ENCODE measurements around the gene BACH1. TPM values are rescaled to one million over a fixed set of nuclear protein-coding genes. Genes with fewer than 3 reads are reported as not detected.

BACH1 gene
- total RNA-seq, 1 experiment from 2014 or later: 20.0 TPM

DNA sequence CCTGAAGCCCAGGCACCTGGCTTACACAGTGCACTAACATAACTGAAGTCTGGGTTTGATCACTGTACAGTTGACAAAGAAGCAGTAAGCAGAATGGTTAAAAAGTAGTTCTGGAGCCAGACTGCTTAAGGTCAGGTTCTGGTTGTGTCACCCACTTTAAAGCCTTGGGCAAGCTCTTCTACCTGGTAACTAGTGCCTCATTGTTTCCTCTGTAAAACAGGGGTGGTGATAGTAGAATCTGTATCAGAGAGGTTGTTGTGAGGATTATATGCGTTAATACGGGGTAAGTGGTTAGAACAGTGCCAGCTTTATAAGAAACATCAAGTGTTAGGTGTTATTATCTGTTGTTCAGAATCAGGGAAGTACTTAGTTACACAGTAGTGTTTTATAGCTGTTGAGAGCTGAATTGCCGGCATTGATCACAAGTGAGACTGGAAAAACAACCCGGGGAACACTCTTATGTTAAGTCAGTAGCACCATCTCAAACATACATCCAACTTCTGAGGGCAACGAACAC lies 3.7 kb downstream of the BACH1 start:
- POLR2A ChIA-PET: no interaction called here
- Histone ChIP-seq H3K27ac (ENCODE audit: low read length) (no peak overlapping the region), H3K27me3 (ENCODE audit: control insufficient read depth, insufficient read depth, low read length) (no peaks in the 10 kb centered on the region), H3K4me1 (ENCODE audit: control insufficient read depth, insufficient read depth, low read length) (peaks cover 19% of the 10 kb centered on the region), H3K4me3 (ENCODE audit: low read depth in 2 of 2, low read length in 2 of 2) (no peak overlapping the region), H3K9me3 (ENCODE audit: control insufficient read depth, insufficient read depth, low read depth, low read length) (no peaks in the 10 kb centered on the region), H3K36me3 (ENCODE audit: control insufficient read depth, insufficient read depth, low read length) (no peaks in the 10 kb centered on the region)
- intact Hi-C loops (cut with micrococcal nuclease; ENCODE audit: unreplicated experiment): no loop called here
- CTCF ChIA-PET: no interaction called here
- DNase-seq (ENCODE audit: low read depth, low spot score) (no peak), ATAC-seq (no peak)
- no TSS peak for BruUV-seq (replicated peaks)
- in situ Hi-C loops (cut with HindIII; ENCODE audit: low pct_unique_long_range_greater_than_20kb, low sequenced_read_pairs): no loop called here
- TF ChIP-seq, protein P1, sequence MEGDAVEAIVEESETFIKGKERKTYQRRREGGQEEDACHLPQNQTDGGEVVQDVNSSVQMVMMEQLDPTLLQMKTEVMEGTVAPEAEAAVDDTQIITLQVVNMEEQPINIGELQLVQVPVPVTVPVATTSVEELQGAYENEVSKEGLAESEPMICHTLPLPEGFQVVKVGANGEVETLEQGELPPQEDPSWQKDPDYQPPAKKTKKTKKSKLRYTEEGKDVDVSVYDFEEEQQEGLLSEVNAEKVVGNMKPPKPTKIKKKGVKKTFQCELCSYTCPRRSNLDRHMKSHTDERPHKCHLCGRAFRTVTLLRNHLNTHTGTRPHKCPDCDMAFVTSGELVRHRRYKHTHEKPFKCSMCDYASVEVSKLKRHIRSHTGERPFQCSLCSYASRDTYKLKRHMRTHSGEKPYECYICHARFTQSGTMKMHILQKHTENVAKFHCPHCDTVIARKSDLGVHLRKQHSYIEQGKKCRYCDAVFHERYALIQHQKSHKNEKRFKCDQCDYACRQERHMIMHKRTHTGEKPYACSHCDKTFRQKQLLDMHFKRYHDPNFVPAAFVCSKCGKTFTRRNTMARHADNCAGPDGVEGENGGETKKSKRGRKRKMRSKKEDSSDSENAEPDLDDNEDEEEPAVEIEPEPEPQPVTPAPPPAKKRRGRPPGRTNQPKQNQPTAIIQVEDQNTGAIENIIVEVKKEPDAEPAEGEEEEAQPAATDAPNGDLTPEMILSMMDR (IDR thresholded peaks at IDR 0.05): no peak
- TF ChIP-seq, protein P2, sequence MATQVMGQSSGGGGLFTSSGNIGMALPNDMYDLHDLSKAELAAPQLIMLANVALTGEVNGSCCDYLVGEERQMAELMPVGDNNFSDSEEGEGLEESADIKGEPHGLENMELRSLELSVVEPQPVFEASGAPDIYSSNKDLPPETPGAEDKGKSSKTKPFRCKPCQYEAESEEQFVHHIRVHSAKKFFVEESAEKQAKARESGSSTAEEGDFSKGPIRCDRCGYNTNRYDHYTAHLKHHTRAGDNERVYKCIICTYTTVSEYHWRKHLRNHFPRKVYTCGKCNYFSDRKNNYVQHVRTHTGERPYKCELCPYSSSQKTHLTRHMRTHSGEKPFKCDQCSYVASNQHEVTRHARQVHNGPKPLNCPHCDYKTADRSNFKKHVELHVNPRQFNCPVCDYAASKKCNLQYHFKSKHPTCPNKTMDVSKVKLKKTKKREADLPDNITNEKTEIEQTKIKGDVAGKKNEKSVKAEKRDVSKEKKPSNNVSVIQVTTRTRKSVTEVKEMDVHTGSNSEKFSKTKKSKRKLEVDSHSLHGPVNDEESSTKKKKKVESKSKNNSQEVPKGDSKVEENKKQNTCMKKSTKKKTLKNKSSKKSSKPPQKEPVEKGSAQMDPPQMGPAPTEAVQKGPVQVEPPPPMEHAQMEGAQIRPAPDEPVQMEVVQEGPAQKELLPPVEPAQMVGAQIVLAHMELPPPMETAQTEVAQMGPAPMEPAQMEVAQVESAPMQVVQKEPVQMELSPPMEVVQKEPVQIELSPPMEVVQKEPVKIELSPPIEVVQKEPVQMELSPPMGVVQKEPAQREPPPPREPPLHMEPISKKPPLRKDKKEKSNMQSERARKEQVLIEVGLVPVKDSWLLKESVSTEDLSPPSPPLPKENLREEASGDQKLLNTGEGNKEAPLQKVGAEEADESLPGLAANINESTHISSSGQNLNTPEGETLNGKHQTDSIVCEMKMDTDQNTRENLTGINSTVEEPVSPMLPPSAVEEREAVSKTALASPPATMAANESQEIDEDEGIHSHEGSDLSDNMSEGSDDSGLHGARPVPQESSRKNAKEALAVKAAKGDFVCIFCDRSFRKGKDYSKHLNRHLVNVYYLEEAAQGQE (IDR thresholded peaks at IDR 0.05; ENCODE audit: insufficient read depth in 1 of 2, low read depth in 2 of 2, low read length in 1 of 2): no peak
- no peak for TF ChIP-seq POLR2AphosphoS5 (IDR thresholded peaks at IDR 0.05; ENCODE audit: low read depth, low read length)
- no peak for TF ChIP-seq TCF7L2 (IDR thresholded peaks at IDR 0.05; ENCODE audit: low read depth, low read length)
- no peak for TF ChIP-seq SIN3A (IDR thresholded peaks at IDR 0.05; ENCODE audit: borderline replicate concordance, insufficient read depth, low read depth, low read length)

DNA sequence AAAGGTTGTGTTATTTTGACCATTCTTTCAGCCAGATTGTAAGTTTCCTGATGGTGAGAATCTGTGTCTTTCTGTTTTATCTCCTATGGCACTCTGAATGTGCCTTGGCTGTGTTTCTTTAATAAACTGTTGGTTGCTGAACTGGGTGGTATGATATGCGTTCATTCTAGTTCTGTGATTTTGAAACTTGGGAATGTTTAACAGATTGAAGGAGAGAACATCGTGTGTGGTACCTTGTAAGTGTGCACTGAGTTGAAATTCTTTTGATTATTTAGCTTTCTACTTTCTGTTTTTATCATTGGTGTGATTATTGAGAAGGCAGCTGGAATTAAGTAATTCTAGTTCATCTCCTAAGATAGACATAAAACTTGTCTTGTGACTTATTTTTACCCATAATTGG lies 4.6 kb downstream of the BACH1 start:
- H3K36me3 ChIP-seq (ENCODE audit: control insufficient read depth, insufficient read depth, low read length): no peaks in the 10 kb centered on the region
- no peak for TF ChIP-seq SIN3A (IDR thresholded peaks at IDR 0.05; ENCODE audit: borderline replicate concordance, insufficient read depth, low read depth, low read length)
- TF ChIP-seq, protein P1 (IDR thresholded peaks at IDR 0.05): no peak
- no peak for TF ChIP-seq TCF7L2 (IDR thresholded peaks at IDR 0.05; ENCODE audit: low read depth, low read length)
- no peak for TF ChIP-seq POLR2AphosphoS5 (IDR thresholded peaks at IDR 0.05; ENCODE audit: low read depth, low read length)
- TF ChIP-seq, protein P2 (IDR thresholded peaks at IDR 0.05; ENCODE audit: insufficient read depth in 1 of 2, low read depth in 2 of 2, low read length in 1 of 2): no peak
- ChIA-PET POLR2A (no interaction called here), CTCF (no interaction called here)
- H3K4me1 ChIP-seq (ENCODE audit: control insufficient read depth, insufficient read depth, low read length): peaks cover 19% of the 10 kb centered on the region
- ATAC-seq: no peak
- no TSS peak for BruUV-seq (replicated peaks)
- in situ Hi-C loops (cut with HindIII; ENCODE audit: low pct_unique_long_range_greater_than_20kb, low sequenced_read_pairs): no loop called here
- intact Hi-C loops (cut with micrococcal nuclease; ENCODE audit: unreplicated experiment): no loop called here
- DNase-seq (ENCODE audit: low read depth, low spot score): no peak
- H3K4me3 ChIP-seq (ENCODE audit: low read depth in 2 of 2, low read length in 2 of 2): no peak overlapping the region
- no peaks in the 10 kb centered on the region for H3K27me3 ChIP-seq (ENCODE audit: control insufficient read depth, insufficient read depth, low read length)
- no peak overlapping the region for H3K27ac ChIP-seq (ENCODE audit: low read length)
- no peaks in the 10 kb centered on the region for H3K9me3 ChIP-seq (ENCODE audit: control insufficient read depth, insufficient read depth, low read depth, low read length)
